ENCODE data around the gene SLC22A23.

SLC22A23 gene

DNA sequence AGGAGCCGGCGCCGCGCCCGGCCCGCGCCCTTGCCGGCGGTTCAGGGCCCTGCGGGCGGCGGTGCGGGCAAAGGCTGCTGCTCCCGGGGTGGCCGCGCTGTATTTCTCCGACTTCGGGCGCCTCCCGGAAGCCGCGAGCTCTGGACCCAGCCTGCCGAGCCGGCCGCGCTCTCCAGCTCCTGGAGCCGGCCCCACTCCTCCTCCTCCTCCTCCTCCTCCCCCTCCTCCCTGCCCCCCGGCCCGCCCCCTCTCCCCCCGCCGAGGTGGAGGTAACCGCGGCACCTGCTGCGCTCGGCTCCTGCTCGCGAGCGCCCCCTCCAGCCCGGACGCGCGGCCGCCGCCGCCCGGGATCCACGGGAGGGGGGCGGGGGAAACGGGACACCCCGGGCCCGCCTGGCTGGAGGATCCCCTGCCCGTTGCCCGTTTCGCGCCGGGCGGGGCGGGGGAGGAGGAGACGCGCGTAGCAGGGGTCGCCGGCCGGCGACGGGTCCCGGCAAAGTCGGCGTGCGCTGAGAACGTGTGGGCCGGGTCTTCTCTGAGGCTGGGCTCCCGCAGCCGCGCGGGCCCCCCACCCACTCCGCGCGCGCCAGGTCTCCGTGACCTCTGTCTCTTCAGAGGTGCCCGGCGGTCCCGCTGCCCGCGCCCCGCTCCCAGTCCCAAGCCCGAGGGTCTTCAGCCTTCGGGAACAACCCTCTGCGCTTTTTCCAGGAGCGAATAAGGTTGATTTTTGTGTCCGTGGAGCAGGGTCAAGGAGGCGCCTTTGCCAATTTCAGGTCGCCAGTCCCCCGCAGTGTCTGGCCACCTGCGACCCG is at the start of gene SLC22A23:
TSS of gene SLC22A23 (minus strand) at position 153 of the 812 bp plus-strand sequence. CDS start 491 bp downstream, outside the sequence.
- TF ChIP-seq, protein P1, sequence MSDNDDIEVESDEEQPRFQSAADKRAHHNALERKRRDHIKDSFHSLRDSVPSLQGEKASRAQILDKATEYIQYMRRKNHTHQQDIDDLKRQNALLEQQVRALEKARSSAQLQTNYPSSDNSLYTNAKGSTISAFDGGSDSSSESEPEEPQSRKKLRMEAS (IDR thresholded peaks at IDR 0.05) = peak; percentile 24; the same call in 1 of the 2 replicates
- no peak for TF ChIP-seq NFIC (IDR thresholded peaks at IDR 0.05)
- peak; percentile 89 for TF ChIP-seq ZBTB7A (IDR thresholded peaks at IDR 0.05; ENCODE audit: low read depth)
- no peak; the same call in 1 of the 2 replicates for TF ChIP-seq EP300 (IDR thresholded peaks at IDR 0.05; ENCODE audit: borderline replicate concordance)
- peak; percentile 51; the same call in 1 of the 2 replicates for TF ChIP-seq RAD21 (IDR thresholded peaks at IDR 0.05; ENCODE audit: low read depth)
- TF ChIP-seq CREB1 (IDR thresholded peaks at IDR 0.05; ENCODE audit: low read depth) = no peak
- TF ChIP-seq TEAD4 (IDR thresholded peaks at IDR 0.05) = no peak
- no peak; the same call in 1 of the 2 replicates for TF ChIP-seq TCF12 (IDR thresholded peaks at IDR 0.05; ENCODE audit: low read depth)
- no peak for TF ChIP-seq YY1 (IDR thresholded peaks at IDR 0.05; ENCODE audit: low read depth)
- TF ChIP-seq FOXM1 (IDR thresholded peaks at IDR 0.05; ENCODE audit: borderline replicate concordance, low read depth) = no peak
- TF ChIP-seq, protein P2, sequence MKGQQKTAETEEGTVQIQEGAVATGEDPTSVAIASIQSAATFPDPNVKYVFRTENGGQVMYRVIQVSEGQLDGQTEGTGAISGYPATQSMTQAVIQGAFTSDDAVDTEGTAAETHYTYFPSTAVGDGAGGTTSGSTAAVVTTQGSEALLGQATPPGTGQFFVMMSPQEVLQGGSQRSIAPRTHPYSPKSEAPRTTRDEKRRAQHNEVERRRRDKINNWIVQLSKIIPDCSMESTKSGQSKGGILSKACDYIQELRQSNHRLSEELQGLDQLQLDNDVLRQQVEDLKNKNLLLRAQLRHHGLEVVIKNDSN (IDR thresholded peaks at IDR 0.05) = no peak
- TF ChIP-seq CEBPB (IDR thresholded peaks at IDR 0.05) = no peak
- no peak for TF ChIP-seq REST (IDR thresholded peaks at IDR 0.05; ENCODE audit: low read depth)
- TF ChIP-seq TAF1 (IDR thresholded peaks at IDR 0.05; ENCODE audit: low read depth) = no peak; the same call in 1 of the 2 replicates
- TF ChIP-seq EGR1 (IDR thresholded peaks at IDR 0.05) = no peak

GRCh38 chr6:3506200-3506599 is 49.4 kb upstream of the SLC22A23 start:
- no peak for TF ChIP-seq RAD21 (IDR thresholded peaks at IDR 0.05; ENCODE audit: low read depth)
- TF ChIP-seq, protein P2 (IDR thresholded peaks at IDR 0.05) = no peak
- no peak for TF ChIP-seq EGR1 (IDR thresholded peaks at IDR 0.05)
- no peak for TF ChIP-seq YY1 (IDR thresholded peaks at IDR 0.05; ENCODE audit: low read depth)
- no peak for TF ChIP-seq EP300 (IDR thresholded peaks at IDR 0.05; ENCODE audit: borderline replicate concordance)
- no peak for TF ChIP-seq TCF12 (IDR thresholded peaks at IDR 0.05; ENCODE audit: low read depth)
- TF ChIP-seq TEAD4 (IDR thresholded peaks at IDR 0.05) = no peak
- TF ChIP-seq FOXM1 (IDR thresholded peaks at IDR 0.05; ENCODE audit: borderline replicate concordance, low read depth) = no peak
- no peak for TF ChIP-seq ZBTB7A (IDR thresholded peaks at IDR 0.05; ENCODE audit: low read depth)
- no peak for TF ChIP-seq CREB1 (IDR thresholded peaks at IDR 0.05; ENCODE audit: low read depth)
- TF ChIP-seq NFIC (IDR thresholded peaks at IDR 0.05) = no peak
- TF ChIP-seq REST (IDR thresholded peaks at IDR 0.05; ENCODE audit: low read depth) = no peak
- TF ChIP-seq TAF1 (IDR thresholded peaks at IDR 0.05; ENCODE audit: low read depth) = no peak
- TF ChIP-seq, protein P1 (IDR thresholded peaks at IDR 0.05) = no peak
- no peak for TF ChIP-seq CEBPB (IDR thresholded peaks at IDR 0.05)

GRCh38 chr6:3504938-3505805 is 48.3 kb upstream of the SLC22A23 start:
- TF ChIP-seq EGR1 (IDR thresholded peaks at IDR 0.05) (no peak), TAF1 (IDR thresholded peaks at IDR 0.05; ENCODE audit: low read depth) (no peak), TEAD4 (IDR thresholded peaks at IDR 0.05) (no peak), CREB1 (IDR thresholded peaks at IDR 0.05; ENCODE audit: low read depth) (no peak), FOXM1 (IDR thresholded peaks at IDR 0.05; ENCODE audit: borderline replicate concordance, low read depth) (no peak), RAD21 (IDR thresholded peaks at IDR 0.05; ENCODE audit: low read depth) (no peak), TCF12 (IDR thresholded peaks at IDR 0.05; ENCODE audit: low read depth) (no peak), ZBTB7A (IDR thresholded peaks at IDR 0.05; ENCODE audit: low read depth) (no peak), NFIC (IDR thresholded peaks at IDR 0.05) (no peak), EP300 (IDR thresholded peaks at IDR 0.05; ENCODE audit: borderline replicate concordance) (no peak), CEBPB (IDR thresholded peaks at IDR 0.05) (no peak), YY1 (IDR thresholded peaks at IDR 0.05; ENCODE audit: low read depth) (no peak), REST (IDR thresholded peaks at IDR 0.05; ENCODE audit: low read depth) (no peak)
- TF ChIP-seq, protein P1 (IDR thresholded peaks at IDR 0.05) = no peak
- TF ChIP-seq, protein P2 (IDR thresholded peaks at IDR 0.05) = no peak
